Natural killer cell (primary cell): Measurements from ENCODE around the gene ELL3. TPM values are rescaled to one million over a fixed set of nuclear protein-coding genes. Genes with fewer than 3 reads are reported as not detected.
"Not testable (repeated sequence)": the region's sequence is repeated elsewhere in the genome, so short reads cannot be mapped to it uniquely, and the experiment has no call there.

ENCODE experiments used
- ATAC-seq, 3 donors: fragments of 150-1000 bp in 2 of 3; fragments of 200-7000 bp in 1 of 3; cut with Tn5 transposase; 1 replicate in 1 of 3; 2 replicates in 2 of 3; pipeline ENCODE4 v1.10.0; 2021; ENCODE audit warnings: mild to moderate bottlenecking in 2 of 3, moderate library complexity in 2 of 3
- DNase-seq, 2 donors: peaks; one replicate each; pipeline versions ENCODE4 v3.0.0 to v3.0.0-alpha.2; 2013 to 2021; ENCODE audit warnings: mixed read lengths in 1 of 2
- H3K27ac ChIP-seq: one replicate; pipeline ENCODE4 v1.5.1; 2013; ENCODE audit warnings: mild to moderate bottlenecking, low read length
- H3K27me3 ChIP-seq: one replicate; pipeline ENCODE4 v1.6.1; 2013; ENCODE audit warnings: low read length; ENCODE audit not compliant: control insufficient read depth, insufficient read depth
- H3K36me3 ChIP-seq: one replicate; pipeline ENCODE4 v1.6.1; 2013; ENCODE audit warnings: low read length; ENCODE audit not compliant: control insufficient read depth, insufficient read depth
- H3K4me1 ChIP-seq: one replicate; pipeline ENCODE4 v1.6.1; 2013; ENCODE audit warnings: low read length; ENCODE audit not compliant: control insufficient read depth, insufficient read depth
- H3K4me3 ChIP-seq: one replicate; pipeline ENCODE4 v1.5.1; 2013; ENCODE audit warnings: low read length
- H3K9me3 ChIP-seq: one replicate; pipeline ENCODE4 v1.6.1; 2013; ENCODE audit warnings: low read length; ENCODE audit not compliant: control insufficient read depth, insufficient read depth
- H3K27ac Mint-ChIP-seq, 2 donors: one replicate each; pipeline ENCODE4 v1.8.0; 2022; ENCODE audit warnings: mild to moderate bottlenecking in 2 of 2, mixed read lengths in 2 of 2, moderate library complexity in 1 of 2
- H3K27me3 Mint-ChIP-seq, 2 donors: one replicate each; pipeline ENCODE4 v1.8.0; 2022; ENCODE audit warnings: low read depth in 2 of 2, mixed read lengths in 2 of 2
- H3K36me3 Mint-ChIP-seq: one replicate; pipeline ENCODE4 v1.8.0; 2022; ENCODE audit warnings: mixed read lengths
- H3K4me1 Mint-ChIP-seq, 2 donors: one replicate each; pipeline ENCODE4 v1.8.0; 2022; ENCODE audit warnings: mixed read lengths in 2 of 2
- H3K4me3 Mint-ChIP-seq: one replicate; pipeline ENCODE4 v1.8.0; 2022; ENCODE audit warnings: mild to moderate bottlenecking, moderate library complexity, mixed read lengths
- H3K9me3 Mint-ChIP-seq, 2 donors: one replicate each; pipeline ENCODE4 v1.8.0; 2022; ENCODE audit warnings: mixed read lengths in 2 of 2
- CTCF ChIP-seq: fragments of 200-600 bp; IDR thresholded peaks from one replicate; pipeline ENCODE4 v1.8.0; 2022; ENCODE audit warnings: antibody characterized with exemption
- WGBS: methylation state at CpG from one replicate; pipeline ENCODE4 v1.1.7; 2013; ENCODE audit warnings: missing lambda C conversion rate; ENCODE audit not compliant: insufficient coverage; 5-methylcytosine and 5-hydroxymethylcytosine counted together
- intact Hi-C: fragments of 100-400 bp; cut with micrococcal nuclease; formaldehyde crosslinking; loops from one replicate; pipeline ENCODE4 v1.14.2; 2022
- total RNA-seq, 4 donors: library from RNA; stranded (reverse); fragments of 120-200 nt in 1 of 4; gene quantifications; one replicate each; pipeline versions ENCODE4 v1.2.3 to v1.2.4, GENCODE V29; 2013 to 2022

The ELL3 gene
- total RNA-seq, 3 donors from 2014 or later (not counting 1 experiment from before 2014, with no cell fraction given), result 0.82 to 0.88 TPM; not detected in 1

DNA sequence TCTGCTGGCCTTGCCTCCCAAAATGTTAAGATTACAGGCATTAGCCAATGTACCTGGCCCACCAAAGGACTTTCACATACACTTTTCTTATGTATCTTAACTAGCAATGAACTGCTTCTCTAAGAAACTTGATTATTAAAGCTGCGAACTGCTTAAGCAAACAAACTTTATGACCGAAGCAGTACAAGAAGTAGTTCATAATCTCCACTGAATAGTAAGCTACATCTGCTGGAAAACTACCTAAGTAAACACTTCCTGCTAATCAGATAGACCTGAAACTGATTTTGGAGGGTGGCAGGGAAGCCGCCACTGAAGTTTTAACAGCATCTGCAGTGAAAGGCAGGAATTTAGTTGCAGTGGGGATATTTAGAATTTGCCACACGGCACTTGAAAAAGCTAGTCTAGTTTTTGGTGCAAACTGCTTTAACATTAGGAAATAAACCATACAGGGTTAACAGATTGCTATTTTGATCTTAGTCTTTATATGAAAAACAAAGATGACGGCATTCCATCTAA is 31.7 kb upstream of the ELL3 start:
- 96% methylated on average over 3 of the region's 5 CpGs for WGBS
- H3K36me3 Mint-ChIP-seq, result peaks cover 23% of the 10 kb centered on the region
- no peak overlapping the region for H3K27ac Mint-ChIP-seq
- H3K9me3 Mint-ChIP-seq, result no peaks in the 10 kb centered on the region
- H3K4me3 Mint-ChIP-seq, result no peak overlapping the region
- Histone ChIP-seq H3K27ac (peak overlapping the region; percentile 75), H3K9me3 (no peaks in the 10 kb centered on the region), H3K36me3 (peaks cover 78% of the 10 kb centered on the region), H3K4me3 (no peak overlapping the region), H3K27me3 (no peaks in the 10 kb centered on the region), H3K4me1 (peaks cover 3% of the 10 kb centered on the region)
- peaks cover 0 to 5% of the 10 kb centered on the region in 2 donors for H3K4me1 Mint-ChIP-seq
- DNase-seq (no peak), ATAC-seq (no peak)
- H3K27me3 Mint-ChIP-seq, result no peaks in the 10 kb centered on the region
- intact Hi-C loops, result no loop called here
- no peak for TF ChIP-seq CTCF

- H3K4me1 ChIP-seq, result peaks cover 20% of the 10 kb centered on the region
- H3K4me3 Mint-ChIP-seq, H3K27me3 ChIP-seq, ATAC-seq, H3K9me3 Mint-ChIP-seq, H3K9me3 ChIP-seq, intact Hi-C loops, H3K27ac ChIP-seq, H3K4me3 ChIP-seq, H3K27ac Mint-ChIP-seq, H3K27me3 Mint-ChIP-seq, DNase-seq: not testable (repeated sequence)
- H3K36me3 ChIP-seq, result peaks cover 43% of the 10 kb centered on the region
- Mint-ChIP-seq H3K36me3 (peaks cover 14% of the 10 kb centered on the region), H3K4me1 (peaks cover 28 to 33% of the 10 kb centered on the region in 2 donors)
- 95% methylated on average over 4 of the region's 7 CpGs for WGBS
Observed at GRCh38 chr15:43802676-43803075, 25.9 kb upstream of the ELL3 start.

- peaks cover 45% of the 10 kb centered on the region for H3K36me3 ChIP-seq
- ATAC-seq, result peak; percentile 98 to 99 (median 99)
- H3K27me3 Mint-ChIP-seq, result no peaks in the 10 kb centered on the region
- 9% methylated on average over 44 of the region's 44 CpGs for WGBS
- H3K27ac Mint-ChIP-seq, result peak within 1 kb of the TSS; percentile 92 to 96
- no peaks in the 10 kb centered on the region for H3K9me3 Mint-ChIP-seq
- intact Hi-C loops, result loop anchor here (1.0 kb wide), 2 partner anchors 8 to 24 kb away; partner anchors contain the start of genes MFAP1 and SERF2
- H3K36me3 Mint-ChIP-seq, result peaks cover 3% of the 10 kb centered on the region
- peak within 1 kb of the TSS; percentile 98 for H3K4me3 Mint-ChIP-seq
- no peaks in the 10 kb centered on the region for H3K9me3 ChIP-seq
- peak; percentile 89 to 96 for DNase-seq
- H3K4me1 Mint-ChIP-seq, result peaks cover 40 to 49% of the 10 kb centered on the region in 2 donors
- peak within 1 kb of the TSS; percentile 90 for H3K4me3 ChIP-seq
- H3K4me1 ChIP-seq, result peaks cover 20% of the 10 kb centered on the region
- H3K27me3 ChIP-seq, result no peaks in the 10 kb centered on the region
- peak within 1 kb of the TSS; percentile 90 for H3K27ac ChIP-seq
- TF ChIP-seq CTCF, result no peak
Observed at GRCh38 chr15:43800286-43801141, 23.7 kb upstream of the ELL3 start, which contains the start of gene HYPK. TSS of gene HYPK (plus strand) at chr15:43800599. CDS start at chr15:43800623, 24 bp downstream.

DNA sequence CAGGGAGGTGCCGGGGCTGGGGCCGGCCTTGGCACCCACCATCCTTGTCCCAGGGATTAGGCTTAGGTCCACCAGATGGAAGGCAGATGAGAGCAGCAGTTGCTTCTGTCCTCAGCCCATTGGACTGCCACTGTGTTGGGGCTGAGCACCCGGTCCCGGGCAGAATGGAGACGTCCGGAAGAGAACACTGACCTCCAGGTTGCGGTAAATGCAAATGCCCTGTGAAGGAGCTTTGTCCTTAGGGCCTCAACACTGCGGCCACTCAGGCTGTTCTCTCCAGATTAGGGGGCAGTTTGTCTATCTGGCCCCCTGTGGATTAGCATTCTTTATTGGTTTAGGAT is 23.1 kb upstream of the ELL3 start, which contains the start of gene SERINC4:
Gene SERINC4 (minus strand): TSS at position 276 of the 341 bp plus-strand sequence. CDS start 234 bp downstream, at position 42.
- no peaks in the 10 kb centered on the region for H3K27me3 Mint-ChIP-seq
- TF ChIP-seq CTCF, result no peak
- no peaks in the 10 kb centered on the region for H3K9me3 Mint-ChIP-seq
- peak within 1 kb of the TSS; percentile 92 to 96 for H3K27ac Mint-ChIP-seq
- 98% methylated on average over 8 of the region's 8 CpGs for WGBS
- H3K4me3 Mint-ChIP-seq, result peak within 1 kb of the TSS; percentile 98
- H3K4me3 ChIP-seq, result peak within 1 kb of the TSS; percentile 90
- no peaks in the 10 kb centered on the region for H3K36me3 Mint-ChIP-seq
- H3K4me1 ChIP-seq, result peaks cover 25% of the 10 kb centered on the region
- intact Hi-C loops, result loop anchor here (1.0 kb wide), 2 partner anchors 8 to 24 kb away; partner anchors contain the start of genes MFAP1 and SERF2
- ATAC-seq (no peak), DNase-seq (no peak)
- no peaks in the 10 kb centered on the region for H3K9me3 ChIP-seq
- peak within 1 kb of the TSS; percentile 90 for H3K27ac ChIP-seq
- H3K4me1 Mint-ChIP-seq, result peaks cover 46 to 55% of the 10 kb centered on the region in 2 donors
- no peaks in the 10 kb centered on the region for H3K27me3 ChIP-seq
- peaks cover 46% of the 10 kb centered on the region for H3K36me3 ChIP-seq
